Renal cortical epithelial cell (primary cell): ENCODE results near the gene COL6A3. TPM values are rescaled to one million over a fixed set of nuclear protein-coding genes. Genes with fewer than 3 reads are reported as not detected.
"Not testable (repeated sequence)": the region's sequence is repeated elsewhere in the genome, so short reads cannot be mapped to it uniquely, and the experiment has no call there.

Experiments used
- DNase-seq: peaks from one replicate; pipeline ENCODE4 v3.0.0-alpha.2; 2011; ENCODE audit warnings: low read depth
- total RNA-seq: library from RNA; depleted of rRNA; stranded (reverse); fragments of >200 nt; gene quantifications from 2 replicates; pipeline ENCODE4 v1.2.3, GENCODE V29; 2014

The COL6A3 gene
- total RNA-seq, 1 donor from 2014 or later: 2.5 TPM

DNA sequence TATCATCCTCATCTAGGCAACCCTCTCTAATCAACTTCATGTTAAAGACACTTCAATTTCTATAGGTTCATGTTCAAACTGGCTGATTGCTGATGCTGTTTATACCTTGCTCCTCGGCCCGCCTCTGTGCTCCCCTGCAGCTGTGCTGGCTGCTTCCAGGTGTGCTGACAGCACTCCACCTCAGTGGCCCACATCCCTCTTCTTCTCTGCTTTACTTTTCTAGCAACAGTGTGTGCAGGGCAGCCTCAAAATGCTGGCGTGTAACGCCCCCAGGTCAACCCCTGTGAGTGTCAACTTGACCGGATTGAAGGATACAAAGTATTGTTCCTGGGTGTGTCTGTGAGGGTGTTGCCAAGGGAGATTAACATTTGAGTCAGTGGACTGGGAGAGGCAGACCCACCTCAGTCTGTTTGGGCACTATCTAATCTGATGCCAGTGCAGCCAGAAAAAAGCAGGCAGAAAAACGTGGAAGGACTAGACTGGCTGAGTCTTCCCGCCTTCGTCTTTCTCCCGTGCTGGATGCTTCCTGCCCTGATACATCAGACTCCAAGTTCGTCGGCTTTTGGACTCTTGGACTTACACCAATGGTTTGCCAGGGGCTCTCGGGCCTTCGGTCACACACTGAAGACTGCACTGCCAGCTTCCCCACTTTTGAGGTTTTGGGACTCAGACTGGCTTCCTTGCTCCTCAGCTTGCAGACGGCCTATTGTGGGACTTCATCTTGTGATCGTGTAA lies 94.7 kb downstream of the COL6A3 start:
- no peak for DNase-seq

DNA sequence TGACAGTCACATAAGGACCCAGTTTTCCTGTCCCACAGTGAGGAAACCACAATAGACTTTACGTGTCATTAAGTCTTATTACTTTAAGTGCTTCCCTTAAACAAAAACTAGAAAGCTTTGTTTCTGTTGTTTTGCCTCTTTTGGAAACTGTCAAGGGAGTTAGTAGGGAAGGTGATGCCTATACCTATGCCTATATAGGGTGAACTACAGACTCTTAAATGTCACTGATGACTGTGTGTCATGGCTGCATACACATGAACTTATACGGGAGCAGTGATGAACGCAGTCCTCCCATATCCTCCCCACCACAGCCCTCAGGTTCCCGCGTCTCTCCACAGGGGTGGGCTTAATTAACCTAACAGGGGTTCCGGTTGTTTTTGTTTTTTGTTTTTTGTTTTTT lies 97.6 kb downstream of the COL6A3 start:
- DNase-seq: no peak

GRCh38 chr2:237315829-237316225 lies 98.1 kb downstream of the COL6A3 start:
- no peak for DNase-seq

DNA sequence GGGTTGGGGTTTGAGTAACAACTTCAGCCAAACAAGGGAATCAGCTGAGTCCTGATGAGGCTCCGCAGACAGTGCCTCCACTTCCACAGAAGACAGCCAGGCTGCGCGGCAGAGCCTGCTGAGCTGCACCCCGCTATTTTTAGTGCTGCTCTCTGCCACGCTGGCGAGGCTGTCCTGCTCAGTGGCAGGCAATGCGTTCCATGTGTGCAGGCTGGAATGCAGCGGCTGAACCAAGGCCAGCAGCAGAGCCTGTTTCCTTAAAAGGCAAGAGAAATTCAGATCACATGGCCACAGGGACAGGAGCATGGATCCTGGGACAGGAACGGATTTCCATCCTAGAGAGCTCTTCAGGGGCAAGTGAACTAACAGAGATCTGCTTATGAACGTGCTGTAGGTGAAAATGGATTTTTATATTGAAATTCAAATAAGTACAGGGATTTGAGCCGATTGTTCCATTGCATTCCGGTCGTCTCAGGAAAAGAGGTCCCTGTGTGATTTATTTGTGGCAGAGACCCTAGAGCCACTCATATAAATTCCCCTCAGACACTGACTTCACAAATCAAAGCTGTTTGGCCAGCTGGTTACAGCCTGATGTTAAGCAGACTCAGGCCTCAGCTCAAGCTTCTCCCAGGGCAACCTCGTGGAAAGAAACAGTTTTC lies 98.7 kb downstream of the COL6A3 start:
- peak; percentile 87 for DNase-seq

DNA sequence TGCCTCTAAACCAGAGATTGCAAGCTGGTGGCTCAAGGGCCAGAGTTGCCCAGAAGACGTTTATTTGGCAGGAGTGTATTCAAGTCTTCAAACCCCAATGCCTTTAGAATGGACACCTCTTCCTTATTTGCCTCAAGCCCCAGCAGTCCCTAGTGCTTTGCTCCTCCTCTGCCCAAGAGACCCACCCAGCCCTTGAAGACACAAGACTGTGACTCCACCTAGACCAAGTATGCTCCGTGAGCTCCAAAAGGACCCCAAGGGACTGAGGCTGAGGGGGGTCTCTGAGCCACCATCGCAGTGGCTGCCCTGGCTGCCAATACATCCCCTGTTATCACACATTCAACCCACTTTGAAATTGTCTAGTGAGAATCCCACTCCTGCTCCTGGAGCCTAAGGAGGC lies 99.3 kb downstream of the COL6A3 start:
- DNase-seq: no peak

DNA sequence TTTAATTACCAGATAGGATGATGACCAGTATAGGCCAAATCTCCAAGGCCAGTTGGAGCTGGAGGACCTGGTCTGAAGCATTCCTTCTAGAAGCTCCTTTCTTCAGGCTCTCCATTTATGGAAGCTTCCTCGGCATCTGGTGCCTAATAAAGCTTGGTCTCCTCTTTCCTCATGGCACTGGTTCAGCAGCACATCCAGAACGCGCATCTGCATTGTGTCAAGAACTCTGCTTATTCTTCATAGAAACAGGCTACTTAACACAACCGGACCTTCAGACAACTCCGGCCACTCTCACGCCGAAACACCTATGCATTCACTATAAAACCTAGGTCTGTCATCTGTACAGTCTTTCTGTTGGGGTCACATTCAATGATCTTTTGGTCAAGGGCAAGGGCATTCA lies 99.8 kb downstream of the COL6A3 start:
- DNase-seq: no peak

- DNase-seq: no peak
Observed at GRCh38 chr2:237312021-237312755, 101.8 kb downstream of the COL6A3 start.

- no peak for DNase-seq
Observed at GRCh38 chr2:237310515-237311114, 103.3 kb downstream of the COL6A3 start.

DNA sequence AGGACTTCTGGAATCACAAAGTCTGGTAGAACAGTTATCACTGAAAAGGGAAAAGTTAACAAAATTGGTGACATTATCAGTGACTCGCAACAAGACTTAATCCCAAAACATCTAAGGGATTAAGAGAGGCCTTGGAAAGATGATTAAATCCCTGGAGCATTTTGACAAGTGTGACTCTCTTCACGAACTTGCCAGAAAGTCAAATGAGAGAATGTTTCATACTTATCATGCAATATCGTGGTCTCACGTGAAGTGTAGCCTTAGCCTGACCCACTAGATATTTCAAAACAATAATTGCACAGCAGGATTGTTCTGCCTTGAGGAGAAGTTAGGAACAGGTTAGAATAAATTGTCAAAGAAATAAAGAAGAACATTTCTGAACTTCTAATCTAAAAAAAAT lies 104.5 kb downstream of the COL6A3 start:
- no peak for DNase-seq

DNA sequence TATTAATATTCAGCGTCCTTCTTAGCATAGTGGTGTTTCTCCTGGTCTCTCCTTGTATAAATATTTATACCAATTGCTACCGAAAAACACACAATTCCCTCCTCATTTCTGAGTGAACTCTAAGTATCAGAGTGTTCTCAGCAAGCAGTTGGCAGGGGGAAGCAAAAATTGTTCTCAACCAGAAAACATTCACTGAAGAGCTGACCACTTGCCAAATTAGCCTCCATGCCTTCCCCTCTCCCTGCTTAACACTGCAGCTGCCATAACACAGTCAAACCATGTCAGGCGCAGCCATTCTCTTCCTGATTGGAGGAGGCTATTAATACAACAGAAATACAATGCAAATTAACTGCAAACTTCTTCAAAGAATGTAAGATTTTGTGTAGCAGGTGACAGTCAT lies 105.0 kb downstream of the COL6A3 start:
- DNase-seq: no peak

GRCh38 chr2:237307474-237307873 lies 106.5 kb downstream of the COL6A3 start:
- DNase-seq: no peak

DNA sequence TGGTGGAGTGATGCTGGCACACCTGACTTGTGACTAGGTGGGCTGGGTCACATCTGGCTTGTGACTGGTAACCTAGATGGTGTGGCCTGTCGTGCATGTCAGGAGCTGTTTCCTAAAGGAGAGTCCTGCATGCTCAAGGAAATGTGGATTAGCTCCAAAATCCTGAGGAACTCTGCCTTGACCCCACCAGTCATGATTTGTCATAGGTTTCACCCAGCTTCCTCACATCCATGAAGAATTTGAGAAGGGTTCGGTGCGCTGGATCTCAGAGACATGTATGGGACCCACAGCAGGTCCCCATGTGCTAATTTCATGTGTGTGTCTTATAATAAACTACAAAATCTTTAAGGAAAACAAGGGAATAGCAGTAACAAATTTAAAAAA lies 107.2 kb downstream of the COL6A3 start:
- no peak for DNase-seq

- DNase-seq: peak; percentile 32
Observed at GRCh38 chr2:237306083-237306786, 107.7 kb downstream of the COL6A3 start.

- DNase-seq: peak; percentile 91
Observed at GRCh38 chr2:237305579-237305978, 108.4 kb downstream of the COL6A3 start.

DNA sequence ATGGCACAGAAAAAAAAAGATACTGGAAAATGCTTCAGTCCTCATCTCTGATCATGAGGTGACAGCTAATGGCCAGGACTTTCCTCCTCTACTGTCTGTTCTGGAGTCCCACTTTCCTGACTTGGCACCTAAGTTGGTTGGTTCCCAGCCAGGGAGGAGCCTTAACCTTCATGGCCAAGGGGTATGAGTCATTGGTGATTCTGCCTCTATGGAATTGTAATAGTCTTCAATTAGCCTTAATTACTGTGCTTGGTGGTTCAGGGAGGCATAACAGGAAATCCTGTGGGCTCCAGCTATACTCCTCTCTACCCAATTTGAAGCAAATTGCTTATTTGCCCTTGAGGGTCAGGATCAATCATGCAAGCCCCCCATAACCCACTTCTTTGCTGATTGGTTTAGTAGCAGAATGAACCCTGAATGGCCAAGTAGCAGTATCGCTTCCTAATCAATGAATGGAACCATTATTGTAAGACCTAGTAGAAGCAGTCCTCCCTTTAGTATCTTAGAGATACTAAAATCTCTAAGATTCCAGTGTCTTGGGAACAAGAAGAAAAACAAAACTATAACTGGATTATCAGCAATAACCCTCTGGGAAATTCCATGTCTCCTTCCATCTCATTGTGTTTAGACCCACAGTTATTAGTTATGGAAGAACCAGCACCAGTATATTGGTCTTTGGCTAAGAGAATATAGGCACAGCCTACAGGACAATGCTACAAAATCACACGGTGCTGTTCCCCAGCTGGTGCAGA lies 109.0 kb downstream of the COL6A3 start:
- DNase-seq: peak; percentile 99

DNA sequence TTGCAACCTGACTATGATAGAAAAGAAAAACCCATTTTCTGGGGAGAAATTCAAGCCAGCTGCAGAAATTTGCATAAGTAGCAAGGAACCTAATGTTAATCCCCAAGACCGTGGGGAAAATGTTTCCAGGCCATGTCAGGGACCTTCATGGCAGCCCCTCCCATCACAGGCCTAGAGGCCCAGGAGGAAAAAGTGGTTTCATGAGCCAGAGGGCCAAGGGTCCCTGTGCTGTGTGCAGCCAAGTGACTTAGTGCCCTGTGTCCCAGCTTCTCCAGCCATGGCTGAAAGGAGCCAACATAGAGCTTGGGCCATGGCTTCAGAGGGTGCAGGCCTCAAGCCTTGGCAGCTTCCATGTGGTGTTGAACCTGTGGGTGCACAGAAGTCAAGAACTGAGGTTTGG lies 110.7 kb downstream of the COL6A3 start:
- not testable (repeated sequence) for DNase-seq

GRCh38 chr2:237301595-237301994 lies 112.4 kb downstream of the COL6A3 start:
- DNase-seq: no peak

DNA sequence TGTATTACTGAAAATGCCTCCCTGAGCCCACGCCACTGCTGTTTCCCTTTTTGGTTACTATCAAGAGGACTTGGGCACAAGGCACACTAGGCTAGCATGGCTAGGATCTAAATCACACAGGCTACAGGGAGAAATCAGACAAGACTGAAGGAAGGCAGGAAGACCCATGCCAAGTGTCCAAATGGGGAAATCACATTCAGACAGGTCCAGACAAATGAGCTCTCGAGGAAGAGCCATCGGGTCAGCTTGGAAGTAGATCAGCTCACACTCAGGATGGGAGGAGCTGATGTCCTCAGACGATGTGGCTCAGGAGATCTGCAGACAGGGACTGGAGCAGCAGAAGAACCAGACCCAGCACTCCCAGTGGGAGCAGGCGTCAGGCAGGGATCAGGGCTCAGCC lies 113.2 kb downstream of the COL6A3 start:
- DNase-seq: no peak

GRCh38 chr2:237299906-237300305 lies 114.1 kb downstream of the COL6A3 start:
- DNase-seq: peak; percentile 99

GRCh38 chr2:237298151-237299118 lies 115.5 kb downstream of the COL6A3 start:
- DNase-seq: peak; percentile 99
